Measurements from ENCODE around the gene FBXL7.

- TF ChIP-seq CTCF (conservative IDR thresholded peaks at IDR 0.05): no peak
- no peak for TF ChIP-seq EZH2 (IDR thresholded peaks at IDR 0.05; ENCODE audit: low read depth)
Measured at GRCh38 chr5:15474143-15474719, 25.7 kb upstream of the FBXL7 start.
